GM12892 (cell line): ENCODE data around the gene ISL2.
A peak's percentile ranks its signal among the peaks of the same experiment; 100 is the strongest.

Experiments used
- DNase-seq: peaks from one replicate; pipeline ENCODE4 v3.0.0; 2011; ENCODE audit not compliant: insufficient read length
- FAIRE-seq: peaks from 2 replicates; lab custom pipeline; 2011; peaks lifted over from hg19 to GRCh38; lab: Jason Lieb, UNC
- POLR2A ChIP-seq: IDR thresholded peaks from 2 replicates; pipeline ENCODE4 v1.6.1; 2011; ENCODE audit warnings: low read depth, low read length, control low read depth
- POLR2AphosphoS5 ChIP-seq: IDR thresholded peaks from 2 replicates; pipeline ENCODE4 v1.6.1; 2011; ENCODE audit warnings: low read depth, low read length, control low read depth
- TAF1 ChIP-seq: IDR thresholded peaks from 2 replicates; pipeline ENCODE4 v1.6.1; 2011; ENCODE audit warnings: low read depth, mild to moderate bottlenecking, control low read depth, low read length, borderline replicate concordance

ISL2 gene

GRCh38 chr15:76330080-76330680, 6.4 kb upstream of the ISL2 start:
- FAIRE-seq (no peak), DNase-seq (no peak)
- no peak for TF ChIP-seq POLR2AphosphoS5
- no peak for TF ChIP-seq TAF1
- no peak for TF ChIP-seq POLR2A

- TF ChIP-seq POLR2AphosphoS5 (no peak), POLR2A (no peak), TAF1 (no peak)
- FAIRE-seq: no peak
- no peak for DNase-seq
Observed at GRCh38 chr15:76332796-76333195, 3.8 kb upstream of the ISL2 start.

- no peak for TF ChIP-seq POLR2AphosphoS5
- TF ChIP-seq TAF1: no peak
- TF ChIP-seq POLR2A: no peak
- no peak for DNase-seq
- FAIRE-seq: no peak
Observed at GRCh38 chr15:76333309-76333708, 3.3 kb upstream of the ISL2 start.

- TF ChIP-seq POLR2A (no peak), POLR2AphosphoS5 (no peak), TAF1 (no peak)
- peak; percentile 70 for FAIRE-seq
- DNase-seq: no peak
Observed at GRCh38 chr15:76333720-76334437, 2.7 kb upstream of the ISL2 start.

GRCh38 chr15:76334438-76335306, 1.9 kb upstream of the ISL2 start:
- DNase-seq: no peak
- no peak for TF ChIP-seq POLR2AphosphoS5
- no peak for TF ChIP-seq POLR2A
- TF ChIP-seq TAF1: no peak
- FAIRE-seq: no peak

- FAIRE-seq (no peak), DNase-seq (no peak)
- TF ChIP-seq POLR2AphosphoS5 (no peak), POLR2A (no peak), TAF1 (no peak)
Observed at GRCh38 chr15:76335307-76336253, 993 bp upstream of the ISL2 start.

- no peak for DNase-seq
- peak; percentile 79 for FAIRE-seq
Observed at GRCh38 chr15:76337059-76337695, 604 bp downstream of the ISL2 start.

GRCh38 chr15:76337696-76338485, 1.3 kb downstream of the ISL2 start:
- FAIRE-seq (no peak), DNase-seq (no peak)
- TF ChIP-seq POLR2A (no peak), POLR2AphosphoS5 (no peak), TAF1 (no peak)

More at GRCh38 chr15:76337059-76337695, 604 bp downstream of the ISL2 start:
- TF ChIP-seq POLR2A (no peak), POLR2AphosphoS5 (no peak), TAF1 (no peak)

GRCh38 chr15:76338486-76339304, 2.1 kb downstream of the ISL2 start:
- FAIRE-seq (peak; percentile 9), DNase-seq (no peak)

More at GRCh38 chr15:76338486-76339304, 2.1 kb downstream of the ISL2 start:
- TF ChIP-seq POLR2A (no peak), TAF1 (no peak), POLR2AphosphoS5 (no peak)
